ENCODE results near the gene ZNF438. TPM values are rescaled to one million over a fixed set of nuclear protein-coding genes. Genes with fewer than 3 reads are reported as not detected.

Gene ZNF438
- total and polyA plus RNA-seq, 10 of the 15 experiments (the other 5 are each of a cell fraction or from before 2014, with no cell fraction given), result 0.93 to 5.2 (median 1.9) TPM

GRCh38 chr10:30883751-30884150 is 147.9 kb downstream of the ZNF438 start:
- RAD21 ChIA-PET (ENCODE audit: unreplicated experiment), result no interaction called here
- TF ChIP-seq JUNB (IDR thresholded peaks at IDR 0.05) (no peak), PBX3 (IDR thresholded peaks at IDR 0.05; ENCODE audit: insufficient replicate concordance, low read depth, low read length) (no peak), CREB1 (IDR thresholded peaks at IDR 0.05; ENCODE audit: low read depth) (no peak), POLR2AphosphoS2 (IDR thresholded peaks at IDR 0.05; ENCODE audit: low read depth, low read length) (no peak), ESRRA (IDR thresholded peaks at IDR 0.05; ENCODE audit: low read length) (no peak)
- no peak for FAIRE-seq
- no peaks in the 10 kb centered on the region for H3K79me2 ChIP-seq (ENCODE audit: control insufficient read depth, insufficient read depth, low read length)
- no peaks in the 10 kb centered on the region for H4K20me1 ChIP-seq (ENCODE audit: control insufficient read depth, insufficient read depth)
- no TSS peak for BruUV-seq (replicated peaks)
- H3K27ac ChIP-seq (ENCODE audit: control insufficient read depth, insufficient read depth), result no peak overlapping the region
- CTCF ChIA-PET, result no interaction called here
- no peak for DNase-seq (ENCODE audit: low read depth, low spot score)
- in situ Hi-C loops (cut with MboI) (no loop called here), intact Hi-C loops (cut with micrococcal nuclease; ENCODE audit: unreplicated experiment) (no loop called here)
- SMC1A ChIA-PET (ENCODE audit: uncharacterized antibody, unreplicated experiment), result no interaction called here
- no peaks in the 10 kb centered on the region for H3K36me3 ChIP-seq (ENCODE audit: control insufficient read depth in 2 of 2, insufficient read depth in 2 of 2, low read length in 1 of 2)
- H3K4me1 ChIP-seq (ENCODE audit: control insufficient read depth, insufficient read depth, low read length), result no peaks in the 10 kb centered on the region
- POLR2A ChIA-PET, result no interaction called here
- no peak overlapping the region for H3K4me2 ChIP-seq (ENCODE audit: control insufficient read depth, insufficient read depth)
- ATAC-seq, result no peak
- no peaks in the 10 kb centered on the region for H3K27me3 ChIP-seq (replicated peaks in 1 of 2; ENCODE audit: control insufficient read depth in 2 of 2, insufficient read depth in 2 of 2, low read length in 1 of 2)
- H3K4me3 ChIP-seq, result no peak overlapping the region
- no peak overlapping the region for H3K9ac ChIP-seq (ENCODE audit: control insufficient read depth, insufficient read depth, low read length)
- H2AFZ ChIP-seq (ENCODE audit: control insufficient read depth, low read depth, low read length), result no peak overlapping the region
- no peaks in the 10 kb centered on the region for H3K9me3 ChIP-seq (replicated peaks; ENCODE audit: control insufficient read depth, insufficient read depth, low read length)
- 68% methylated on average over 4 of the region's 4 CpGs for WGBS (ENCODE audit: insufficient coverage, insufficient replicate concordance, low lambda C conversion rate, missing lambda C conversion rate)

GRCh38 chr10:30883116-30883515 is 148.5 kb downstream of the ZNF438 start:
- intact Hi-C loops (cut with micrococcal nuclease; ENCODE audit: unreplicated experiment), result no loop called here
- H3K36me3 ChIP-seq (ENCODE audit: control insufficient read depth in 2 of 2, insufficient read depth in 2 of 2, low read length in 1 of 2), result no peaks in the 10 kb centered on the region
- no peak overlapping the region for H3K27ac ChIP-seq (ENCODE audit: control insufficient read depth, insufficient read depth)
- H3K4me1 ChIP-seq (ENCODE audit: control insufficient read depth, insufficient read depth, low read length), result no peaks in the 10 kb centered on the region
- no peak overlapping the region for H3K4me3 ChIP-seq
- no peaks in the 10 kb centered on the region for H3K27me3 ChIP-seq (replicated peaks in 1 of 2; ENCODE audit: control insufficient read depth in 2 of 2, insufficient read depth in 2 of 2, low read length in 1 of 2)
- CTCF ChIA-PET, result interaction anchor here (0.6 kb wide), 1 partner anchor 177 kb away, joined by 3 read pairs; no protein-coding TSS in a partner anchor
- FAIRE-seq, result no peak
- H3K9me3 ChIP-seq (replicated peaks; ENCODE audit: control insufficient read depth, insufficient read depth, low read length), result no peaks in the 10 kb centered on the region
- SMC1A ChIA-PET (ENCODE audit: uncharacterized antibody, unreplicated experiment), result interaction anchor here (0.5 kb wide), 1 partner anchor 781 kb away, joined by 3 read pairs; no protein-coding TSS in a partner anchor
- no peak overlapping the region for H2AFZ ChIP-seq (ENCODE audit: control insufficient read depth, low read depth, low read length)
- no peak for DNase-seq (ENCODE audit: low read depth, low spot score)
- no peak overlapping the region for H3K9ac ChIP-seq (ENCODE audit: control insufficient read depth, insufficient read depth, low read length)
- POLR2A ChIA-PET, result no interaction called here
- BruUV-seq (replicated peaks), result no TSS peak
- no peaks in the 10 kb centered on the region for H4K20me1 ChIP-seq (ENCODE audit: control insufficient read depth, insufficient read depth)
- ATAC-seq, result no peak
- RAD21 ChIA-PET (ENCODE audit: unreplicated experiment), result no interaction called here
- H3K4me2 ChIP-seq (ENCODE audit: control insufficient read depth, insufficient read depth), result no peak overlapping the region
- in situ Hi-C loops (cut with MboI), result no loop called here
- H3K79me2 ChIP-seq (ENCODE audit: control insufficient read depth, insufficient read depth, low read length), result no peaks in the 10 kb centered on the region
- TF ChIP-seq RFX5 (IDR thresholded peaks at IDR 0.05; ENCODE audit: low read depth, low read length) (no peak), BRCA1 (IDR thresholded peaks at IDR 0.05; ENCODE audit: low read depth, low read length) (no peak), DPF2 (IDR thresholded peaks at IDR 0.05) (no peak), E2F8 (IDR thresholded peaks at IDR 0.05; ENCODE audit: low read depth, partially characterized antibody) (no peak), ELK1 (IDR thresholded peaks at IDR 0.05; ENCODE audit: low read depth, low read length) (no peak), MYC (IDR thresholded peaks at IDR 0.05; ENCODE audit: insufficient read depth, insufficient read length, insufficient replicate concordance, low read length, severe bottlenecking) (no peak), RAD21 (IDR thresholded peaks at IDR 0.05; ENCODE audit: insufficient read depth, low read depth, low read length) (no peak)
